Liver (tissue), 9 donors: ENCODE results near the gene SFXN3. TPM values are rescaled to one million over a fixed set of nuclear protein-coding genes. Genes with fewer than 3 reads are reported as not detected.

Experiments used
- DNase-seq: peaks from one replicate; pipeline ENCODE4 v3.0.0-alpha.2; 2017; ENCODE audit warnings: low spot score
- H3K27ac ChIP-seq, 2 donors: one replicate each; pipeline ENCODE4 v1.7.0; 2013; ENCODE audit warnings: inconsistent platforms in 2 of 2, low read length in 2 of 2, control low read depth in 1 of 2, low read depth in 1 of 2, mild to moderate bottlenecking in 1 of 2
- H3K27me3 ChIP-seq, 4 donors: one replicate each; pipeline versions ENCODE4 v1.6.1 to v1.7.0; 2013; ENCODE audit warnings: low read length in 3 of 4, inconsistent platforms in 1 of 4, mild to moderate bottlenecking in 1 of 4, moderate library complexity in 1 of 4; ENCODE audit not compliant: control insufficient read depth in 4 of 4, insufficient read depth in 4 of 4
- H3K36me3 ChIP-seq, 4 donors: one replicate each; pipeline versions ENCODE4 v1.6.1 to v1.7.0; 2013; ENCODE audit warnings: low read length in 3 of 4, mild to moderate bottlenecking in 3 of 4, low read depth in 1 of 4, moderate library complexity in 1 of 4; ENCODE audit not compliant: control insufficient read depth in 4 of 4, insufficient read depth in 3 of 4
- H3K4me1 ChIP-seq, 4 donors: one replicate each; pipeline versions ENCODE4 v1.6.1 to v1.7.0; 2013; ENCODE audit warnings: low read length in 3 of 4, mild to moderate bottlenecking in 3 of 4, moderate library complexity in 1 of 4; ENCODE audit not compliant: control insufficient read depth in 4 of 4, insufficient read depth in 4 of 4
- H3K4me3 ChIP-seq, 3 donors: one replicate each; pipeline versions ENCODE4 v1.6.1 to v1.7.0; 2013; ENCODE audit warnings: low read length in 3 of 3, control low read depth in 1 of 3, low read depth in 1 of 3, mild to moderate bottlenecking in 1 of 3
- H3K9ac ChIP-seq, 2 donors: one replicate each; pipeline ENCODE4 v1.7.0; 2013; ENCODE audit warnings: low read length in 2 of 2, mild to moderate bottlenecking in 2 of 2, moderate library complexity in 2 of 2, control low read depth in 1 of 2, low read depth in 1 of 2
- H3K9me3 ChIP-seq, 4 donors: one replicate each; pipeline versions ENCODE4 v1.6.1 to v1.7.0; 2013; ENCODE audit warnings: low read length in 3 of 4; ENCODE audit not compliant: control insufficient read depth in 4 of 4
- ATF3 ChIP-seq: IDR thresholded peaks from 2 replicates; pipeline ENCODE4 v1.6.1; 2016; ENCODE audit warnings: antibody characterized with exemption
- CTCF ChIP-seq: fragments of 150-350 bp; IDR thresholded peaks from 2 replicates; pipeline ENCODE4 v1.5.1; 2017; ENCODE audit warnings: improper control_type of control experiment, low read depth, low read length; ENCODE audit not compliant: missing input control
- EGR1 ChIP-seq, 2 donors: IDR thresholded peaks; 2 replicates each; pipeline ENCODE4 v1.6.1; 2016 to 2018; ENCODE audit warnings: antibody characterized with exemption in 2 of 2, low read depth in 2 of 2
- FOXA1 ChIP-seq: IDR thresholded peaks from 2 replicates; pipeline ENCODE4 v1.6.1; 2016; ENCODE audit warnings: antibody characterized with exemption
- FOXA2 ChIP-seq: IDR thresholded peaks from 2 replicates; pipeline ENCODE4 v1.6.1; 2016; ENCODE audit warnings: antibody characterized with exemption
- HNF4G ChIP-seq: IDR thresholded peaks from 2 replicates; pipeline ENCODE4 v1.6.1; 2016; ENCODE audit warnings: antibody characterized with exemption
- JUND ChIP-seq, 2 donors: IDR thresholded peaks; 2 replicates each; pipeline ENCODE4 v1.6.1; 2016; ENCODE audit warnings: antibody characterized with exemption in 2 of 2
- MAX ChIP-seq: IDR thresholded peaks from 2 replicates; pipeline ENCODE4 v1.6.1; 2016; ENCODE audit warnings: antibody characterized with exemption
- NR2F2 ChIP-seq: IDR thresholded peaks from 2 replicates; pipeline ENCODE4 v1.6.1; 2016; ENCODE audit warnings: antibody characterized with exemption
- RAD21 ChIP-seq, 2 donors: IDR thresholded peaks; 2 replicates each; pipeline ENCODE4 v1.6.1; 2016; ENCODE audit warnings: antibody characterized with exemption in 2 of 2, mild to moderate bottlenecking in 2 of 2
- REST ChIP-seq: IDR thresholded peaks from 2 replicates; pipeline ENCODE4 v1.6.1; 2016; ENCODE audit warnings: antibody characterized with exemption, mild to moderate bottlenecking
- RXRA ChIP-seq, 2 donors: IDR thresholded peaks; 2 replicates each; pipeline ENCODE4 v1.6.1; 2017 to 2018; ENCODE audit warnings: antibody characterized with exemption in 2 of 2, mild to moderate bottlenecking in 1 of 2
- SP1 ChIP-seq: IDR thresholded peaks from 2 replicates; pipeline ENCODE4 v1.6.1; 2018; ENCODE audit warnings: antibody characterized with exemption, mild to moderate bottlenecking
- TAF1 ChIP-seq: conservative IDR thresholded peaks from 2 replicates; pipeline ENCODE4 v1.6.1; 2016; ENCODE audit warnings: antibody characterized with exemption, mild to moderate bottlenecking
- YY1 ChIP-seq: IDR thresholded peaks from 2 replicates; pipeline ENCODE4 v1.6.1; 2016; ENCODE audit warnings: antibody characterized with exemption, mild to moderate bottlenecking
- WGBS: extraction: QIAGEN DNeasy Blood & Tissue Kit; methylation state at CpG from one replicate; pipeline ENCODE4 v1.1.7; 2013; 5-methylcytosine and 5-hydroxymethylcytosine counted together
- polyA plus RNA-seq, 2 donors: library from polyadenylated mRNA; stranded (reverse) in 1 of 2; unstranded in 1 of 2; fragments of 200-250 nt in 1 of 2; fragments of >200 nt in 1 of 2; fragmentation: Nextera tagmentation in 1 of 2; extraction: Ambion mirVana in 1 of 2; gene quantifications; one replicate each; pipeline versions ENCODE4 v1.2.1 to v1.2.3, GENCODE V29; 2013 to 2015
- total RNA-seq, 2 donors: library from RNA; depleted of rRNA; stranded (reverse); fragments of >200 nt; gene quantifications; one replicate each; pipeline ENCODE4 v1.2.3, GENCODE V29; 2014
- TF ChIP-seq, protein P1 (sequence below): IDR thresholded peaks from 2 replicates; pipeline ENCODE4 v1.6.1; 2016; ENCODE audit warnings: antibody characterized with exemption
- donor health status: healthy.
- donor health status: healthy.
- donor health status: healthy.
- donor health status: healthy.
- donor health status: healthy.

SFXN3 gene
- total and polyA plus RNA-seq, 4 donors = 1.7 to 11.1 (median 6.3) TPM

DNA sequence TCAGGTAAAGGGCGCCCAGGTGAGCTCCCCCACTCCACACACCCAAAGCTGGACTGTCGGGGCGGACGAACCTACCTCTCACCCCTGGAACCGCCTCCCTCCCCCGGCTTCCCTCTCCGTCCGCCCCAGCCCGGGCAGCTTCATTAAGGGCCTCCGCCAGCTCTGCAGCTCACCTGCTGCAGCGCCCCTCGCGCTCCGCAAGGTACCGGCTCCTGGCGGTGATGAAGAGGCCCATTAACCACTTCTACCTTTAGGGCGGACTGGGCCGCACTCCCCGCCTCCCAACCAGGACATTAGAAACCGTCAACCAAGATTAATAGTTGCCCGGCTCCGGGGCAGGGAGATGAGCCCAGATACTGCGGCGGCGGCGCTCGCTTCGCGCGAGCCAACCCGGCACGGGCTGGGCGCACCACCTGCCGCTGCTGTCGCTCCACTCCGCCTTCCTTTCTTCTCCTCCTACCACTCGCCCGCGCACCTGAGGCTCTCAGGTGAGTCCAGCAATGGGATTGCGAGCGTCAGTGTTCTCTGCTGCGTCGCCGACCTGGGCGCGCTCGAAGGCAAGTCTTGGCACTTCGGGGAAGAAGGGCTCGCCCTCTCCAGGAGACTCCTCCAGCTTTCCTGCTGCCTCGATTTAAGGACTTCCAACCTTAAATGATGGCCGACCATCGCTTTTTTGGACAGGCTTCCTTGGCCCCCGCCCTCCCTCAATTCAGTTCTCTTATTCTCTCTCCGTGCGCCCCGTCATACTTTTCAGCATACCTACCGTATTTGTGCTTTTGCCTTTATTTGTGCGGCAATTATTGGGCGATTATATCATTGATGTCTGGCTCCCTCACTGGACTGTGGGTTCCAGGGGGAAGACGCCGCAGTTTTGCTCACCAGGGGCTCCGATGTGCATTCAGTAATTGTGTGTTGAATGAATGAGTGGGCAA lies 17.2 kb downstream of the SFXN3 start:
- TF ChIP-seq REST = no peak
- Histone ChIP-seq H3K4me3 (no peak overlapping the region), H3K36me3 (no peaks in the 10 kb centered on the region), H3K9ac (no peak overlapping the region), H3K27me3 (peaks cover 0 to 6% (median 1%) of the 10 kb centered on the region in 4 donors), H3K4me1 (peaks cover 0 to 13% (median 8%) of the 10 kb centered on the region in 4 donors), H3K9me3 (no peaks in the 10 kb centered on the region), H3K27ac (no peak overlapping the region)
- no peak for DNase-seq
- 15% methylated on average over 62 of the region's 62 CpGs for WGBS

DNA sequence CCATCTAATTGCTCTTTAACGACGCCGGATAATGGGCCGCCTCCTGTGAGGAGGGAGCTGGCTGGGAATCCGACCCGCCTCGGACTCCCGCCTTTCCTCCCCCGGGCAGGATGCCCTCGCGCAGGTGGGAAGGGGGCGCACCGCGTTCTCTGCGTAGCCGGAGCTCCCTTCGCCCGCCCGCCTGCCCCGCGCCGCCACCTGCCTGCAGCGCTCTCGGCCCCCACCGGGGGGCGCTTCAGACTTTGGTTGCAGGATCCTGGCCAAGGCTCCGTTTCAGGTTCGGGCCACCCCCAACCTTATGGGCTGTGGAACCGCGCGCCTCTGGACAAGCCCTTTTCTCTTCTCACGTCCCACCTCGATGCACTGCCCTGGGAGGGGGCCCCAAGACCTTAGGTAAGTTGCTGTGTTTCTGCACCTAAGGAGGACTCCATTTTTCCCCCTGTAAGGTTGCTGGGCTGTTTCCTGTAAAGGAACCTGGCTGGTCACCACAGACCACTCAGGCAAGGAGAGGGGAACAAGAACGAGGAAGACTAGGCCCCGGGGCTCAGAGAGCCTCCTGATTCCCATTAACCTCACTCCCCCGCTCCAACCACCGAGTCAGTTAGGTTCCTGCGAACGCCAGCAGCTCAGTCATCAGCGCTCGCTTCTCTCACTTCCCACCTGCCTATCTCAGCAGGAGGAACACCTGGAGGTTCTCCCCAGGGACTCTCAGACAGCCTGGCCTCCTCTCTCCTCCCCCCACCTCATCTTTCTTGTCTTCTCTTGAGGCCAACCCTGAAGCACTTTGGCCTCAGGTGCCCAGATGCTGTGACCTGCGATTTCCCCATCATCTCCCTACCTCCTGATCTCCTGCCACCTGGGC lies 19.4 kb downstream of the SFXN3 start:
- Histone ChIP-seq H3K27me3 (peaks cover 0 to 6% (median 2%) of the 10 kb centered on the region in 4 donors), H3K27ac (no peak overlapping the region), H3K9me3 (no peaks in the 10 kb centered on the region), H3K9ac (no peak overlapping the region), H3K4me3 (no peak overlapping the region), H3K36me3 (no peaks in the 10 kb centered on the region), H3K4me1 (peaks cover 0 to 11% (median 5%) of the 10 kb centered on the region in 4 donors)
- TF ChIP-seq TAF1 (no peak), JUND (IDR thresholded peaks at IDR 0.05) (no peak), ATF3 (no peak), YY1 (no peak), EGR1 (IDR thresholded peaks at IDR 0.05; ENCODE audit: low read depth in 2 of 2) (no peak), MAX (no peak), FOXA2 (no peak), CTCF (peak; percentile 73), RAD21 (IDR thresholded peaks at IDR 0.05) (peak; percentile 47 to 75), RXRA (IDR thresholded peaks at IDR 0.05) (no peak), SP1 (no peak), NR2F2 (no peak), FOXA1 (no peak), HNF4G (no peak)
- TF ChIP-seq, protein P1, sequence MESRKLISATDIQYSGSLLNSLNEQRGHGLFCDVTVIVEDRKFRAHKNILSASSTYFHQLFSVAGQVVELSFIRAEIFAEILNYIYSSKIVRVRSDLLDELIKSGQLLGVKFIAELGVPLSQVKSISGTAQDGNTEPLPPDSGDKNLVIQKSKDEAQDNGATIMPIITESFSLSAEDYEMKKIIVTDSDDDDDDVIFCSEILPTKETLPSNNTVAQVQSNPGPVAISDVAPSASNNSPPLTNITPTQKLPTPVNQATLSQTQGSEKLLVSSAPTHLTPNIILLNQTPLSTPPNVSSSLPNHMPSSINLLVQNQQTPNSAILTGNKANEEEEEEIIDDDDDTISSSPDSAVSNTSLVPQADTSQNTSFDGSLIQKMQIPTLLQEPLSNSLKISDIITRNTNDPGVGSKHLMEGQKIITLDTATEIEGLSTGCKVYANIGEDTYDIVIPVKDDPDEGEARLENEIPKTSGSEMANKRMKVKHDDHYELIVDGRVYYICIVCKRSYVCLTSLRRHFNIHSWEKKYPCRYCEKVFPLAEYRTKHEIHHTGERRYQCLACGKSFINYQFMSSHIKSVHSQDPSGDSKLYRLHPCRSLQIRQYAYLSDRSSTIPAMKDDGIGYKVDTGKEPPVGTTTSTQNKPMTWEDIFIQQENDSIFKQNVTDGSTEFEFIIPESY = no peak
- peak; percentile 85 for DNase-seq
- 14% methylated on average over 42 of the region's 42 CpGs for WGBS
